GM12801 (cell line): ENCODE results near the gene SELENON.

Source experiments
- TF ChIP-seq, protein P1 (sequence below): IDR thresholded peaks from one replicate; pipeline ENCODE4 v1.5.1; 2011; ENCODE audit warnings: control low read depth; ENCODE audit not compliant: insufficient read length; ENCODE audit errors: extremely low read depth

Gene SELENON

DNA sequence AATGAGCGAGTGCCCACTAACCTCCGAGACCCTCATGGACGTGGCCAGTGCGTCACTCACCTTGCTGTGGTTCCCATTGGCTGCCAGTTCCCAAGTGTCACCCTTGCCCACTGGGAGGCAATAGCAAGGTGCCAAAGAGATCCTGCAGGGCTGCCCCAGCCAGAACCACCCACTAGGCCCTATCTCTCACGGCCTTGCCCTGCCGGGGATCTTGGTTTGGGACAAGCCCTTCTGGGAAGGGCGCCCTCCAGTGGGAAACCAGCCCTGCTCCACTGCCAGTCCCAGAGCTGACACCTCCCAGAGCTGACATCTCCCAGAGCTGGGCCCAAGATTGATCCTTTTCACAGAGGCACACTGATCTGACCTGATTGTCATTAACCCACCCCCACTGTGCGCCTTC, 2.1 kb upstream of the SELENON start:
- TF ChIP-seq, protein P1, sequence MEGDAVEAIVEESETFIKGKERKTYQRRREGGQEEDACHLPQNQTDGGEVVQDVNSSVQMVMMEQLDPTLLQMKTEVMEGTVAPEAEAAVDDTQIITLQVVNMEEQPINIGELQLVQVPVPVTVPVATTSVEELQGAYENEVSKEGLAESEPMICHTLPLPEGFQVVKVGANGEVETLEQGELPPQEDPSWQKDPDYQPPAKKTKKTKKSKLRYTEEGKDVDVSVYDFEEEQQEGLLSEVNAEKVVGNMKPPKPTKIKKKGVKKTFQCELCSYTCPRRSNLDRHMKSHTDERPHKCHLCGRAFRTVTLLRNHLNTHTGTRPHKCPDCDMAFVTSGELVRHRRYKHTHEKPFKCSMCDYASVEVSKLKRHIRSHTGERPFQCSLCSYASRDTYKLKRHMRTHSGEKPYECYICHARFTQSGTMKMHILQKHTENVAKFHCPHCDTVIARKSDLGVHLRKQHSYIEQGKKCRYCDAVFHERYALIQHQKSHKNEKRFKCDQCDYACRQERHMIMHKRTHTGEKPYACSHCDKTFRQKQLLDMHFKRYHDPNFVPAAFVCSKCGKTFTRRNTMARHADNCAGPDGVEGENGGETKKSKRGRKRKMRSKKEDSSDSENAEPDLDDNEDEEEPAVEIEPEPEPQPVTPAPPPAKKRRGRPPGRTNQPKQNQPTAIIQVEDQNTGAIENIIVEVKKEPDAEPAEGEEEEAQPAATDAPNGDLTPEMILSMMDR = no peak

DNA sequence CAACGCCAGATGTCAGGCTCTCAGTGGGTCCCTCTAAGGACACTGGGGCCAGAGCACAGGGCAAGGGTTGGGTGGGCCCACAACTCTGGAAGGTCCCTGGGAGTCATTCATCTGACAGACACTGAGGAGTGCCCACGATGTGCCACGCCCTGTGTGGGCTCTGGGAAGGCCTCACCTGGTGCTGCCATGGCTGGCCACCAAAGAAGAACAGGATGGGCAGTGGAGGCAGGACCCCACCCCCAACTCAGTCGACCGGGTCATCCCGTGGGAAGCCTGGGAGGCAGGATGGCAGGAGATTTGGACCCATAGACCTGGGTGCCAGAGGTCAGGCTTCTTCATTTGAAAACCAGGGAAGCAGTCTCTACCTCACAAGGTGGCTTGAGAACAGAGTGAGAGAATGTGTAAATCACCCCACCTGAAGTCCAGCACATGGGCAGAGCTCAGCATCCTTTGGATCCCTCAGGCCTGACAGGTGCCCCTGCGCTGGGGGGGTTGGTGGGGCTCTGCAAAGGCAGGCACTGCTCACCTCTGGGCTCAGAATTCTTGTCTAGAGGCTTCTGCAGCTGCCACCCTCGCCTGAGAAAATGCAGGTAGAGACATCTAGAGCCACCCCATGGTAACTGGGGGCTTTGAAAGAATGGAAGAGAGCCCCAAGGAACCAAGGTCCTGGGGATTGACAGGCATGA, 1.2 kb upstream of the SELENON start:
- TF ChIP-seq, protein P1 = no peak

DNA sequence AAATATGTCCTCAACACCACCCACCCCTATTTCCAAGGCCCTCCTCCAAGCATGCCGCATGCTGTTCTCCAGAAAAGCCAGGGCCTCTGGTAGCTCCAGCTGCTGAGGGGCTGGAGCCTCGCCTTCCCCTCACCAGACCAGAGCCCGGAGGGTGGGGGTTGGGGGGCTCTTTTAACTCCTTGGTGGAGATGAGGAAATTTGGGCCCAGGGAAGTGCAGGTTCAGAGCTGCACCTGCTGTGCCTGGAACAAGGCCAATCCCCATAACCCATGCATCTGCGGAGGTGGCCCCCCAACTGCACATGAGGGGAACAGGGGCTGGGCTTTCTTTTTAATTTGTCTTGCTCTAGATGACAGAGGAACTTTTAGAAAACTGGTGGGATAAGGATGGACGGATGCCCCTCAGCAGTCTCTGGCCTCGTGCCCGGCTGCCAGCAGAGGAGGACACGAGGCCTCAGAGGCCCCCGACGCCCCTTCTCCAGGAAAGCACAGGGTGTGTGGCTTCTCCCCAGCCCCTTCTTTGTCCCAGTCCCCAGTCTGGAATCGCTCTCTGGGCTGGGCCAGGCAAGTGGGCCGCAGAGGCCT, 550 bp upstream of the SELENON start:
- TF ChIP-seq, protein P1 = no peak

DNA sequence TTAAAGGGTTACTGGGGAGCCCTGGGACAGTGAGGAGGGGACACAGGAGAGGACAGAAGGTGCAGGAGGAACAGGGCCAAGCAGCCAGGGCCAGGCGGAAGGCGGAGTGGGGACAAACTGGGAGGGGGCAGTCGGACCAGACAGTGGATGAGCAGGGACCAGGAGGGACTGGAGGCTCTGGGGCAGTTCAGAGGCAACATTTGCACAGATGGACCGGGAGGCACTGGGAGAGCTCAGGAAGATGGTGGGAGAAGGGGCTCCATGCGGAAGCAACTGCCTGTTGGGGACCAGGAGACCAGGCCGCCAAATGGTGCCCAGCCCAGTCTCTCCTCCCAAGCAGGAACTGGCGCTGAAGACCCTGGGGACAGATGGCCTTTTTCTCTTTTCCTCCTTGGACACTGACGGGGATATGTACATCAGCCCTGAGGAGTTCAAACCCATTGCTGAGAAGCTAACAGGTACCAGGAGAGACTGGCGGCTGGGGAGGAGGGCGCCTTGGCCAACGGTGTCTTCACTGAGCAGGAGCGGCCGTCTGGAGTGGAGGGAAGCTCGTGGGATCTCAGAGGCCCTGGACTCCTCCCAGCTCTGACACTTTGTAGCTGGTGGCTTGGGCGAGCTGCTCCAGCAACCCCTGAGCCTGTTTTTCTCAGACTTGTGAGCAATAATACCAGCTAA, 847 bp downstream of the SELENON start:
- TF ChIP-seq, protein P1 = no peak

DNA sequence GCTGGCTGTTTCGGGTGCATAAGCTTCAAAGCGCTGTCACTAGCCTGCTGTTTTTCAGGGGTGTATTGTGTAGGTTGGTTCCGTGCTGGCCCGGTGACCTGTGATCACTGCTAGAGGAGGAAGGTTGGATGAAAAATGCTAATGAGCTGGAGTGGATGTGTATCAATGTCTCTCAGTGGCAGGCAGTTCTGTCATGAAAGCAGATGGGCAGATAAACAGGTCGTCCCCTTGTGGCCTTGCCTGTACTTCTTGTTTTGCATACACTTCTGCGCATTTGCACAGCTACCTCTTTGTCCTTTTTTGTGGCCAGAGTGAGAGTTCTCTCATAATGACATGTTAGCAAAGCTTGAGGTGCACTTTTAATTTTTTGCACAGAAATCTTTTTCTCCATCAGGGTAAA, 2.9 kb downstream of the SELENON start:
- TF ChIP-seq, protein P1 = no peak

DNA sequence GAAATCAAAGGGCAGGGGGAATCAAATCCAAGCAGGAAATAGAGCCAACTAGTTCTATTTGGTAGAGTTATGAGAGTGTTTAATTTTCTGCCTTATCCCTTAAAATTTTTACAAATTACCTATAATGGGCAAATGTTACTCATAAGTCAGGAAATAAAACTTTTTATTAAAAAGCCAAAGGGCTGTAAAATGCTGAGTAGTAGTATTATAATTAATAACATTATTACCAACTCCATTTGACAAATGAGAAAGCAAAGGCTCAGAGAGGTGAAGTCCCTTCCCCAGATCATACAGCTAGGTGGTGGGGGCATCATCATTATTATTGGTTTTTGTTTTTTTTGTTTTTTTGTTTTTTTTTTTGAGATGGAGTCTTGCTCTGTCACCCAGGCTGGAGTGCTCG, 3.4 kb downstream of the SELENON start:
- TF ChIP-seq, protein P1 = no peak

DNA sequence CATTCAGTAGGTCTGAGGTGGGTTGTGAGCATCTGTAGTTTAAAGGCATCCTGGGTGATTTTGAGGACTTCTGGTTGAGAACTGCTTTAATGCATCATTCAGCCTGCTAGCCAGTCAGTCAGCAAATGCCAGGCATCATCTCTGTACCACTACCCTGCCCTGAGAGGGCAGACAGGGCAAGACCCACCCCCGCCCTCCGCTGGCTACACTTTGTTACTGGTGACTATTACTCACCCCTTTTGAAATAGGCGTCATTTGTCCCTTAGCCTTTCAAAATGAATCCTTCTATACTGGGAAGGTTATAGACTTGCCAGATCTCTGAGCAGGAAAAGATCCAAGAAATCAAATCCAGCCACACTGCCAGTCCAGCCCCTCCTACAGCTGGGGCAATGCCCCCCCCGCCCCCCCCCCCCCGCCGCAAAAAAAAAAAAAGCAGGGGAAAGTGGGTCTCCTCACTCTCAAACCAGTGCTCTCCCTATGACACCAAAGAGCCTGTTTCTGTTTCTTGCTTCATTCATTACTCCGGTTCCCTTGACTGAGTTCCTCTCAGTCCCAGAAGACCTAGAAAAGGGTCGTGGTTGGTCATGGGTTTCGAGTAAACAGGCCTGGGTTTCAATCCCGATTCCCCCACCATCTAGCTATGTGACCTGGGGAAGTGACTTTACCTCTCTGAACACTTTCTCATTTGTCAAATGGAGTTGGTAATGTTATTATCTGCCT, 4.4 kb downstream of the SELENON start:
- TF ChIP-seq, protein P1 = no peak
